ENCODE data around the gene SEMA3D.

SEMA3D gene

GRCh38 chr7:85030893-85031292 is 156.0 kb downstream of the SEMA3D start:
- DNase-seq (ENCODE audit: low read depth in 2 of 2): peak; percentile 71
- TF ChIP-seq, protein P1, sequence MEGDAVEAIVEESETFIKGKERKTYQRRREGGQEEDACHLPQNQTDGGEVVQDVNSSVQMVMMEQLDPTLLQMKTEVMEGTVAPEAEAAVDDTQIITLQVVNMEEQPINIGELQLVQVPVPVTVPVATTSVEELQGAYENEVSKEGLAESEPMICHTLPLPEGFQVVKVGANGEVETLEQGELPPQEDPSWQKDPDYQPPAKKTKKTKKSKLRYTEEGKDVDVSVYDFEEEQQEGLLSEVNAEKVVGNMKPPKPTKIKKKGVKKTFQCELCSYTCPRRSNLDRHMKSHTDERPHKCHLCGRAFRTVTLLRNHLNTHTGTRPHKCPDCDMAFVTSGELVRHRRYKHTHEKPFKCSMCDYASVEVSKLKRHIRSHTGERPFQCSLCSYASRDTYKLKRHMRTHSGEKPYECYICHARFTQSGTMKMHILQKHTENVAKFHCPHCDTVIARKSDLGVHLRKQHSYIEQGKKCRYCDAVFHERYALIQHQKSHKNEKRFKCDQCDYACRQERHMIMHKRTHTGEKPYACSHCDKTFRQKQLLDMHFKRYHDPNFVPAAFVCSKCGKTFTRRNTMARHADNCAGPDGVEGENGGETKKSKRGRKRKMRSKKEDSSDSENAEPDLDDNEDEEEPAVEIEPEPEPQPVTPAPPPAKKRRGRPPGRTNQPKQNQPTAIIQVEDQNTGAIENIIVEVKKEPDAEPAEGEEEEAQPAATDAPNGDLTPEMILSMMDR (IDR thresholded peaks at IDR 0.05; ENCODE audit: low read depth, low read length): peak; percentile 34

GRCh38 chr7:85025312-85025756 is 161.5 kb downstream of the SEMA3D start:
- TF ChIP-seq, protein P1 (IDR thresholded peaks at IDR 0.05; ENCODE audit: low read depth, low read length): no peak
- DNase-seq (ENCODE audit: low read depth in 2 of 2): peak; percentile 13 to 42
- H3K4me3 ChIP-seq (replicated peaks in 1 of 2; ENCODE audit: low read depth in 2 of 2, low read length in 2 of 2): no peak overlapping the region

More at GRCh38 chr7:85030893-85031292, 156.0 kb downstream of the SEMA3D start:
- no peak overlapping the region for H3K4me3 ChIP-seq (replicated peaks in 1 of 2; ENCODE audit: low read depth in 2 of 2, low read length in 2 of 2)

- H3K4me3 ChIP-seq (replicated peaks in 1 of 2; ENCODE audit: low read depth in 2 of 2, low read length in 2 of 2): no peak overlapping the region
- TF ChIP-seq, protein P1 (IDR thresholded peaks at IDR 0.05; ENCODE audit: low read depth, low read length): no peak
- no peak for DNase-seq (ENCODE audit: low read depth in 2 of 2)
Observed at GRCh38 chr7:85023916-85024315, 162.9 kb downstream of the SEMA3D start.

- TF ChIP-seq, protein P1 (IDR thresholded peaks at IDR 0.05; ENCODE audit: low read depth, low read length): peak; percentile 32
- H3K4me3 ChIP-seq (replicated peaks in 1 of 2; ENCODE audit: low read depth in 2 of 2, low read length in 2 of 2): no peak overlapping the region
- DNase-seq (ENCODE audit: low read depth in 2 of 2): peak; percentile 69 to 74
Observed at GRCh38 chr7:85023066-85023712, 163.7 kb downstream of the SEMA3D start.

DNA sequence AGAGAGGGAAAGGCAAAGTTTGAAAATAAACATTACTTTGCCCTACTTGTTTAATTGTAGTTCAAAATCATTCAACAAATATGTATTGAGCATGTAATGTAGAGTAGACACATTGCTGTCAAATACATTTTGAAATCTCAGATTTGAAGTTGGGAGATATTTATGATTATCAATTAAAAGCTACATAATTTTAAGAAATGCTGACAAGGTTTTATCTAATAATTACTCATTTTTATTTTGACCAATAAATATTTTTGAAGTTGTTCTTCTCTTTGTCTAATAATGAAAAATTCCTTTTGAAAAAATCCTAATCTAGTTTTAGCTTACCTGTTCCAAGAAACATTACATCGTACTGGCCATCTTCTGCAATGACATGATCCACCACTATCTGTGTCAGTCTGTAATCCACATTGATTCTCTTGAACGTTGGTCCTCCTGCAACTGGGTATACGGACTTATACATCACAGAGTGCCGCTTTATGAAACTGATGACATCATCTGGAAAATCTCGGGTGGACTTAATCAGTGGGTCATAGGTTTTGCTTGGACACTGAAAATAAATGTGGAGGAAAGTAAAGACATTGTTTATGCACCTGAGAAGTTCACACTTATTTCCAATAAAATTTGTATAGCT is 164.7 kb downstream of the SEMA3D start:
- no peak overlapping the region for H3K4me3 ChIP-seq (replicated peaks in 1 of 2; ENCODE audit: low read depth in 2 of 2, low read length in 2 of 2)
- TF ChIP-seq, protein P1 (IDR thresholded peaks at IDR 0.05; ENCODE audit: low read depth, low read length): no peak
- no peak for DNase-seq (ENCODE audit: low read depth in 2 of 2)

DNA sequence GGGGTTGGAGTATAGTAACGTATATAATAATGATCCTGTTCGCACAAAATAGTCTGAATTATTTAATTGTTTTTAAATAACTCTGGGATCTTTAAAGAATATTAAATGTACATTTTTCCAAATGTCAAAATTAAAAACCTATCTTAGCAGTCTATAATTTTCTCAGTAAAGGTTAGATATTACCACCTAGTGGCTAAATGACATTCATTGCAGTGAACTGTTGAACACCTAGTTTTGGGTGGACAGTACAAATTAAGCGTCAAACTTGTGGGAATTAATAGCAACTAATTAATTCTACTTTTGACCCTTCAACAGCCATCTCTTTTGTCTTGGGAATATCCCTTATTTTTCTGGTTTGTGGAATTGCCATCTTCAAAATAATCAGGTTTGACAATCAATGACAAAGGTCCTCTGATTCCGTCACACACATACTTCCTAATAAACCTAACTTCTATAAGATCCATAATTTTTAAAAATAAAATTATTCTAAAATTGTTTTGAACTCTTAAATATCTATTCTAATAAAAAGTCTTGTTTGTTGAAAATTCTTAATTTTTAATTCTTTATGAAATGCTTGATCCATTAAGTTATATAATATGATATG is 165.7 kb downstream of the SEMA3D start:
- DNase-seq (ENCODE audit: low read depth in 2 of 2): peak; percentile 44
- no peak overlapping the region for H3K4me3 ChIP-seq (replicated peaks in 1 of 2; ENCODE audit: low read depth in 2 of 2, low read length in 2 of 2)
- TF ChIP-seq, protein P1 (IDR thresholded peaks at IDR 0.05; ENCODE audit: low read depth, low read length): peak; percentile 51
